ENCODE results near the gene FARSB. TPM values are rescaled to one million over a fixed set of nuclear protein-coding genes. Genes with fewer than 3 reads are reported as not detected.

Gene FARSB
- total RNA-seq, 4 donors from 2014 or later: 9.7 to 26.8 (median 20.9) TPM

DNA sequence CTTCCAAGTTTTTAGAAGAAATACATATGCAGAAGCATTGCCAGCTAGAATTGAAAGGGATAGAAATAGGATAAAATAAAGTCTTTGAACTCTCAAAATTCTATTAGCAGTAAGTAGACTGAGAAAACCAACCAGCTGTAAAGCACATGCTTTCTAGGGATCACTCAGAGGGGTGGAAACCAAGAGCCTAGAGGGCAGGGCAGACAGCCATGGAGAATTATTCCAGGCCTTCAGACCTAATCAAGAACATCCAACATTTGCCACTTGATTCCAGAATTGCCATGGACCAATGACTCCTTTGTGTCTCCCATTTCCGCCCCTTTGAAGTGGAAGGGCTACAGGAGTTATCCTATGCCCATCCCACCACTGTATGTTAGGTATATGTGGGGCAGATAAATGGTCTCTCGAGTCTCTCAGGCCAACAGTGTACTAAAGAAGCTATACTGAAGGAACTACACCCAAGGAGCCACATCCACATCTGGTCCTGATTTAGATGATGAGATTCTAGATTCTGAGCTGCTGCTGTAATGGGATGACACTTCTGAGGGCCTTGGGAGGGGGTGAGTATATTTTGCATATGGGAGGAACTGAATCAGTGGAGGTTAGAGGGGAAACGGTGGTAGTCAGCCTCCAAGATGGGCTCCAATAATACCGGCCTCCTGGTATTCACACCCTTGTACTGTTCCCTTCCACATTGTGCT lies 4.0 kb downstream of the FARSB start:
- 90% methylated on average over 3 to 4 of the region's 4 CpGs for WGBS, 2 donors
- H3K27me3 ChIP-seq: no peaks in the 10 kb centered on the region
- H3K27ac ChIP-seq: peak overlapping the region in 2 of 4 donors; percentile 69 to 77
- TF ChIP-seq, protein P1, sequence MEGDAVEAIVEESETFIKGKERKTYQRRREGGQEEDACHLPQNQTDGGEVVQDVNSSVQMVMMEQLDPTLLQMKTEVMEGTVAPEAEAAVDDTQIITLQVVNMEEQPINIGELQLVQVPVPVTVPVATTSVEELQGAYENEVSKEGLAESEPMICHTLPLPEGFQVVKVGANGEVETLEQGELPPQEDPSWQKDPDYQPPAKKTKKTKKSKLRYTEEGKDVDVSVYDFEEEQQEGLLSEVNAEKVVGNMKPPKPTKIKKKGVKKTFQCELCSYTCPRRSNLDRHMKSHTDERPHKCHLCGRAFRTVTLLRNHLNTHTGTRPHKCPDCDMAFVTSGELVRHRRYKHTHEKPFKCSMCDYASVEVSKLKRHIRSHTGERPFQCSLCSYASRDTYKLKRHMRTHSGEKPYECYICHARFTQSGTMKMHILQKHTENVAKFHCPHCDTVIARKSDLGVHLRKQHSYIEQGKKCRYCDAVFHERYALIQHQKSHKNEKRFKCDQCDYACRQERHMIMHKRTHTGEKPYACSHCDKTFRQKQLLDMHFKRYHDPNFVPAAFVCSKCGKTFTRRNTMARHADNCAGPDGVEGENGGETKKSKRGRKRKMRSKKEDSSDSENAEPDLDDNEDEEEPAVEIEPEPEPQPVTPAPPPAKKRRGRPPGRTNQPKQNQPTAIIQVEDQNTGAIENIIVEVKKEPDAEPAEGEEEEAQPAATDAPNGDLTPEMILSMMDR (IDR thresholded peaks at IDR 0.05): no peak
- no peak for TF ChIP-seq POLR2A (IDR thresholded peaks at IDR 0.05)
- H3K36me3 ChIP-seq: peaks cover 0 to 24% (median 10%) of the 10 kb centered on the region in 3 donors
- H3K4me1 ChIP-seq: peaks cover 7 to 45% (median 19%) of the 10 kb centered on the region in 3 donors
- H3K4me3 ChIP-seq: no peak overlapping the region
- H3K9me3 ChIP-seq: no peaks in the 10 kb centered on the region
- intact Hi-C loops (cut with DNase I): no loop called here
- DNase-seq: no peak

DNA sequence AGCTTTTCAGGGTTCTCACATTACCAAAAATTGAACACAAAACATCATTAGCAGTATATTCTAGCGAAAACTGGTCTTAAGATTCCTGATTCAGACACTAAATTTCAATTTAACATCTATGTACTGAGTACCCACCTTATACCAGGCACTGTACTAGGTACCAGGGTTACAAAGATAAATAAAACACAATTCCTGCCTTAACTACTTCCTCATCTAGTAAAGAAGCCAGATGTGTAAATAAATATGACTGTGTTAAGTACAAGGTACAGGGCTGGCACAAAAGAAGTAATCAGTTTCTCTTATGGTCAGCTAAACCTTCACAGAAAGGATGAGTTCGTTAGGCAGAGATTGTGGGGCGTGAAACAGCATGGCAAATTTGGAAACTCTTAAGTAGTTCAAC lies 6.1 kb downstream of the FARSB start:
- Histone ChIP-seq H3K27ac (no peak overlapping the region), H3K27me3 (no peaks in the 10 kb centered on the region), H3K4me1 (peaks cover 4 to 34% (median 19%) of the 10 kb centered on the region in 3 donors), H3K36me3 (peaks cover 0 to 37% (median 13%) of the 10 kb centered on the region in 3 donors), H3K9me3 (no peaks in the 10 kb centered on the region), H3K4me3 (no peak overlapping the region)
- 91 to 92% methylated on average over 3 of the region's 3 CpGs for WGBS, 2 donors
- no peak for DNase-seq
- intact Hi-C loops (cut with DNase I): no loop called here
- TF ChIP-seq POLR2A (IDR thresholded peaks at IDR 0.05): no peak
- TF ChIP-seq, protein P1 (IDR thresholded peaks at IDR 0.05): no peak

DNA sequence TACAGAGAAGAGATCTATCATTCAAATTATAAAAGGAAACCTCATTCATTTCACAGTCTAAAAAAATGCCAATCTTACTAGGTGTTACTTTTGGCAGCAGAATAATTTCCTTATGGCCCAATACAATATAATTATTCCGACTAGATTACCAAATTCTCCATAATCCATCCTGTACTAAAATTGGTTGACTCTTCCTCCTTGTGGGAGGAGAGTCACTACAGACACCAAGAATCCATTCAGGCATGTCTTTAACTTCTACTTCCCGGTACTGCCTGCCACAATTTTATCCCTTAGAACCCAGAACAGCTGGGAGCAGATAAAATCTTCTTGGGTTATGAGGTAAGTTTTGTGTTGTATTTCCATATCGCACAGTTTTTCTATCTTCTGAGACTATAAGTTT lies 9.9 kb downstream of the FARSB start:
- Histone ChIP-seq H3K9me3 (no peaks in the 10 kb centered on the region), H3K36me3 (peaks cover 0 to 75% (median 13%) of the 10 kb centered on the region in 3 donors), H3K4me1 (no peaks in the 10 kb centered on the region), H3K4me3 (no peak overlapping the region), H3K27me3 (no peaks in the 10 kb centered on the region), H3K27ac (no peak overlapping the region)
- no peak for DNase-seq
- intact Hi-C loops (cut with DNase I): no loop called here
- 77 to 85% methylated on average over 3 of the region's 3 CpGs for WGBS, 2 donors
- TF ChIP-seq POLR2A (IDR thresholded peaks at IDR 0.05): no peak
- TF ChIP-seq, protein P1 (IDR thresholded peaks at IDR 0.05): no peak

DNA sequence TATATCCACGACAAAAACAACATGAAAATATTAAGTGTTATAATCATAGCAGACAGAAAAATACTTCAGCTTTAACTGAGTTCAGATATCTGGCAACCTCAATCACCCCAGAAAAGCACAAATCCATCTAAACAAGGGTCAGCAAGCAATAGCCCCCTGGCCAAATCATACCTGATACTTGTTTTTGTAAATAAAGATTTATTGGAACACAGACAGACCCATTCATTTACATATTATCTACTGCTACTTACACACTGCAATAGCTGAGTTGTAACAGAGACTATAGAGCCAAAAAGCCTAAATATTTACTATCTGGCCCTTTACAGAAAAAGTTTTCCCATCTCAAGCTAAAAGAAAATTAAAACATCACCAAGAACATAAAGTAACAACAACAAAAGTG lies 12.8 kb downstream of the FARSB start:
- no peak overlapping the region for H3K4me3 ChIP-seq
- H3K27me3 ChIP-seq: no peaks in the 10 kb centered on the region
- H3K4me1 ChIP-seq: no peaks in the 10 kb centered on the region
- no peak for DNase-seq
- H3K27ac ChIP-seq: no peak overlapping the region
- intact Hi-C loops (cut with DNase I): no loop called here
- TF ChIP-seq POLR2A (IDR thresholded peaks at IDR 0.05): no peak
- TF ChIP-seq, protein P1 (IDR thresholded peaks at IDR 0.05): no peak
- no peaks in the 10 kb centered on the region for H3K9me3 ChIP-seq
- peaks cover 0 to 91% (median 14%) of the 10 kb centered on the region in 3 donors for H3K36me3 ChIP-seq
- 80 to 86% methylated on average over 1 of the region's 1 CpG for WGBS, 2 donors

DNA sequence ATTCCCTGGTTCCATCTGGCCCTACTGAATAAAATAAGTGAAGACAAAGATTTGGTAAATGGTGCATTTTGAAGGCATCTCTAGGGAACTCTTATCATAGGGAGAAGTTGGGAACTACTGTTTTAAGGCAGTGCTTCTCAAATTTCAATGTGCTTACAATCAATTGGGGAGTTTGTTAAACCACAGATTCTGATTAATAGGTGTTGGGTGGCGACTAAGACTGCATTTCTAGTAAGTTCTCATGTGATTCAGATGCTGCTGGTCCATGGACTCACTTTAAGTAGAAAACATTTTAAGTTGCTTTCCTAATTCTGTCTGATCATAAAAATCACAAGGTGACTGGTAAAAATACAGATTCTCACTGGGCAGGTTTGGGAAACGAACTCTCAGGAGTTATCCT lies 14.6 kb downstream of the FARSB start:
- Histone ChIP-seq H3K4me3 (no peak overlapping the region), H3K9me3 (no peaks in the 10 kb centered on the region), H3K27ac (no peak overlapping the region), H3K27me3 (no peaks in the 10 kb centered on the region), H3K4me1 (no peaks in the 10 kb centered on the region), H3K36me3 (peaks cover 0 to 91% (median 9%) of the 10 kb centered on the region in 3 donors)
- intact Hi-C loops (cut with DNase I): no loop called here
- 84 to 97% methylated on average over 2 of the region's 2 CpGs for WGBS, 2 donors
- no peak for TF ChIP-seq POLR2A (IDR thresholded peaks at IDR 0.05)
- TF ChIP-seq, protein P1 (IDR thresholded peaks at IDR 0.05): no peak
- DNase-seq: no peak
